Left ventricle myocardium superior (tissue), 1 donor: ENCODE measurements around the gene SEMA6D. TPM values are rescaled to one million over a fixed set of nuclear protein-coding genes. Genes with fewer than 3 reads are reported as not detected.

Source experiments
- ATAC-seq: fragments of 200-7000 bp; cut with Tn5 transposase; one replicate; pipeline ENCODE4 v1.9.1; 2020; ENCODE audit warnings: mild to moderate bottlenecking, moderate library complexity
- DNase-seq: peaks from one replicate; pipeline ENCODE4 v3.0.0-alpha.2; 2020
- intact Hi-C: fragments of 100-400 bp; cut with micrococcal nuclease; formaldehyde crosslinking; loops from one replicate; pipeline ENCODE4 v1.11.0; 2022
- total RNA-seq: library from RNA; stranded (reverse); fragmentation: NEBNext Ultra II Directional; extraction: Animal tissue kit (Norgen Biotek cat#: 25700); gene quantifications from one replicate; pipeline ENCODE4 v1.2.1, GENCODE V29; 2021
- donor health status: DM: no; HTN: yes; CAD: no; lungs with severe emphysema.

SEMA6D gene
- total RNA-seq, 1 donor from 2014 or later = 19.7 TPM

DNA sequence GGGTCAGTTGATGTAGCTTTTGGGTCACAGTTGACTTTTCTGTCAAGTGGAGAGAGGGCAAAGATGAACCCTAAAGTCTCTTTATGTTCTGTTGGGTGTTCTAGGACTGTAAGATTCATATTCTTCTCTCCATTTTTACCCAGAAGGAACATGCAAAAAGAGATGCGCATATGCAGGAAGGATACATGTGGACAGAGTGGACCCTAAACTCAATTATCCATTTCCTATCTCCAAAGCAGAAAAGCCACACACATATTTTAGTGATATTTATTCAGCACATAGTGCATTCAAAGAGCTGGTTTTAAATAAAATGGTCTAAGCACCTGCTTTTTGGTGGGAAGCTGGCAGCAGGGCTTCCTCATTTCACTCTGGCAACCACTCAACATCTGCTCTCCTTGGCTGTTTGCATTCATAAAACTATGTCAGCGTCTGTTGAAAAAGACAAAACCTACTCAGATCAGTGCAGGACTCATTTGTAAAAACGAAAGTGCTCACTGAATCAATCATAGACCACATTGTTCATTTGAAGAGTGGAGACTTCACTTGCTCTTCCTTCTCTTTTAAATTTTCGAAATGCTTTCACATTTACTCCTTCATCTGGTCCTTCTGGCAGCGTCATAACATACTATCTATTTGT, 96.6 kb downstream of the SEMA6D start:
- intact Hi-C loops = no loop called here
- DNase-seq = no peak
- ATAC-seq = no peak

DNA sequence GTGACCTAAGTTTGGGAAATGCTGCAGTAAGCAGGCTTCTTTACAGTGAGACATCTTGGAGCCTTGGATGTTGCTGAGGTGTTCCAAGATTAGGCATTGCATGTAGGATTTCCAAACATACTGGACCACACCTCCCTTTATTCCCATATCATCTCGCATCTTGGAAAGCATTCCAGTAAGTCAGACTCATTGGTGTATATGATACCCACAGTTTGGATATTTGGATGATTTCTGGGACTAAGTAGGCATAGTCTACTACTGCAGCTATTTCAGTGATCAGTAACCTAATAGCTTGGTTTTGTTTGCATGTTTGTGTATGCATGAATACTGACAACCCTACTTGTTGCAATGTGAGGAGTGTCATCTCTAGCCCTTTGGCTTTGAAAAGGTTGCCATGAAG, 97.3 kb downstream of the SEMA6D start:
- intact Hi-C loops = no loop called here
- ATAC-seq (no peak), DNase-seq (no peak)

DNA sequence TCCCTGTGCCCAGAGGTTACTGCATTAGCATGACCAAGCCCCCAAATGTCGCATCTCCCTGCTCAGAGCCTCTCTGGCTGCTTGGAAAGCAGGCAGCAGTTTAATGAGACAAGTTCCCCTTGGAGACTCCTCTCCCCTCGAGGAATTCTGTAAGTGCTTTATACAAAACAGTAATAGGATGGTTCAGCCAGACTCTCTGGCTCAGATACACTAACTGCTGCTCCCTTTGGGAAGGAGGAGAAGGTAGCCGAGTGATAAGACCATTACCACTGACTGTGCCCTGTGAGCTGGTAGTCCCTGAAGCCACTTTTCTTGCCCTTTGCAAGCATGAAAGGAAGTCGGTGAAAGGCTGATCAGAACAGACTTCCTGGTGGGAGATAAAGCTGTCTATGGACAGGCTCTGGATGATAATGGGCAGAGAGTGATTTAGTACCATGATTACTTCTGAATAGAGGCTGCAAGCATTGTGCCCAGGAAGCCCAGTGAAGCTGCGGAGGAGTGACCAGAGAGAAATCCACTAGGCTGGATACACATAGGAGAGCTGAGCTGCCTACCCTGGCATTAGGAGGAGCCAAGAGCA, 100.8 kb downstream of the SEMA6D start:
- intact Hi-C loops = no loop called here
- DNase-seq (no peak), ATAC-seq (no peak)

DNA sequence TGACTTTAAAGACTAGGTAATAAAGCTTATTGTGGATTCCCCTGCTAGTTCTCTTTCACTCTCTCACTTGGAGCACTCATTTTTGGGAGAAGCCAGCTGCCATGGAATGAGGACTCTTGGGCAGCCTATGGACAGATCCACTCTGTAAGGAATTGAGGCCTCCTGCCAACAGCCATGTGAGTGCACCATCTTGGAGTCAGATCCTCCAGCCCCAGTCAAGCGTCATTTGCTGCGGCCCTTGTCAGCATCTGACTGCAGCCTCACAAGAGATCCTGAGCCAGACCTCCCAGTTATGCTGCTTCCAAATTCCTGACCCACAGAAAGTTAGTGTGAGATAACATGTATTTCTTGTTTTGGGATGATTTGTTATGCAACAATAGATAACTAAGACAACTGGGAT, 101.9 kb downstream of the SEMA6D start:
- peak; percentile 39 for ATAC-seq
- DNase-seq = peak; percentile 27
- intact Hi-C loops = no loop called here

DNA sequence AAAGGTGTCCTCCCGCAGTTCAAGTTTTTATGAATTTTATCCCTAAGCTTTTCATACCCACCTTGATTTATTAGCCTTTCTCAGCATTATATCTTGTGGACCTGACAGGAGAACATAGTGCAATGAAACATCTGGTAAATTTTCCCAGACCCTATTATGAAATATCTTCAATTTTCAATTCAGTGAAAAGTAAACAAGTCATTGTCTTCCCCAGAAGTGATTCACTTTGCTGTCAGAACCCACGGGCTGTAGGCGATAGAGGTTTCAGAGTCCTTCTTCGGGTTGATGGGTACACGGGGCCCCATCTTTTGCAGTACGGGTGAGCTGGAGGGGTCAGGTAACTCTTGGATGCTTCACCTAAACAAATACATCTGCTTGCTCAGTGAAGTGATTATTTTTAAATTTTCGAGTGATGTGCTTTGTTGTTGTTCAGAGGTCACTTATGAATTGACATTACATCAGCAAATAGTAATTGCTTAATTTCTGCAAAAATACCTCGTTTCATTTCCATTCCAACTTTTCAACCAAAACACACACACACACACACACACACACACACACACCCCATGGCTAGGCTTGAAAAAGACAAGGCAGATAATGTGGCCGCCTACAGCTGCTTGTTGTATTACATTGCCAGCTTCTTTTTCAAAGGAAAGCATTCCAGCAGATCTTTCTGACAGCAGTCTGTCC, 102.9 kb downstream of the SEMA6D start:
- ATAC-seq (peak; percentile 63), DNase-seq (no peak)
- intact Hi-C loops = no loop called here

DNA sequence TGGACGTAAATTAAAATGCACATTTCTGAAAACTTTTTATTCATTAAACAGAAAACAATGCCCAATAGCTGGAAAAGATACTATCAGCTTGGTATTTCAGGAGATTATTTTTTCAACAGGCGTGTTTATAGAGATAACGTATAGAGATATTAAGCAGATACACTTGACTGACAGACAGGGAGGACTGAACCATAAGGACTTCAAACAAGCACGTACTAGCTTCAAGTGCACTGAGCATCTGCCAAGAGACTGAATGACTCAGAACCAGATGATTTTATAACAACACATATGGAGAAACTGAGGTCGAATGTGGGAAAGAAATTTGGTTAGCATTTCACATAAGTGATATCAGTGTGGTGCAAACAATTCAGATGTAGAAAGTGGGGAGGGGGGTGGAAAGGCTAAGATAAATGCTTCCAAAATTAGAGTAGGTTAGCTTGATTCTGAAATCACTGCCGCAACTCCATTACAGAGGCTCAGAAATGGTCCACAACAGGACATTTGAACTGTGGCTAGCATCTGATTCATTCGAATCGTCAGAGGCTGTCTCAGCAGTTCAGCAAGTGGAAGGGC, 103.5 kb downstream of the SEMA6D start:
- peak; percentile 85 for ATAC-seq
- intact Hi-C loops = no loop called here
- no peak for DNase-seq

DNA sequence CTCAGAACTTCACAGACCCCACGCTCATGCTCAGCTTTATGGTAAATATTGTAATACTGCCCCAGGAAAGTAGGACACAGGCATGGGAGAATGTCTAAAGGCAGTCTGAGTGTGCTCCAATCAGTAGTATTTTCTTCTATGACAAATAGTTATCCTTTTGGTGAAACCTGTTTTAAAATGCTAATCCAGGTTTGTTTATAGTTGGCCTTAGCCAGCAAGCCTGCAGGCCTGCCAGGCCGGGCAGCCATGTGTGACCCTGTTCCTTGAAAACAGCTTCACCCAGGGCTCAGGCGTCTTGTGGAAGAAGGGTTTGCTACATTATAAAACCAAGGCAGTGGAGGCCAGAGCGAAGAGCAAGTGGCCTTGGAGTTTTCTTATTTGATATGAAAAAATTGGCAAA, 104.7 kb downstream of the SEMA6D start:
- no peak for ATAC-seq
- intact Hi-C loops = no loop called here
- DNase-seq = no peak
